HUES6 (cell line): ENCODE results near the gene TBRG1.

ENCODE experiments used
- H3K27ac ChIP-seq: 2 replicates; pipeline ENCODE4 v1.7.0; 2013; ENCODE audit warnings: low read depth, mild to moderate bottlenecking, low read length, inconsistent platforms
- H3K27me3 ChIP-seq: 2 replicates; pipeline ENCODE4 v1.6.1; 2013; ENCODE audit warnings: low read length; ENCODE audit not compliant: control insufficient read depth, insufficient read depth
- H3K36me3 ChIP-seq: 2 replicates; pipeline ENCODE4 v1.6.1; 2013; ENCODE audit warnings: low read length; ENCODE audit not compliant: control insufficient read depth, insufficient read depth
- H3K4me1 ChIP-seq: 2 replicates; pipeline ENCODE4 v1.6.1; 2013; ENCODE audit warnings: low read length; ENCODE audit not compliant: control insufficient read depth, insufficient read depth
- H3K4me3 ChIP-seq: 2 replicates; pipeline ENCODE4 v1.5.1; 2013; ENCODE audit warnings: low read depth, low read length
- H3K9ac ChIP-seq: one replicate; pipeline ENCODE4 v1.6.1; 2013; ENCODE audit warnings: mild to moderate bottlenecking, low read length
- H3K9me3 ChIP-seq: 2 replicates; pipeline ENCODE4 v1.6.1; 2013; ENCODE audit warnings: low read depth, low read length; ENCODE audit not compliant: control insufficient read depth, insufficient read depth

TBRG1 gene

DNA sequence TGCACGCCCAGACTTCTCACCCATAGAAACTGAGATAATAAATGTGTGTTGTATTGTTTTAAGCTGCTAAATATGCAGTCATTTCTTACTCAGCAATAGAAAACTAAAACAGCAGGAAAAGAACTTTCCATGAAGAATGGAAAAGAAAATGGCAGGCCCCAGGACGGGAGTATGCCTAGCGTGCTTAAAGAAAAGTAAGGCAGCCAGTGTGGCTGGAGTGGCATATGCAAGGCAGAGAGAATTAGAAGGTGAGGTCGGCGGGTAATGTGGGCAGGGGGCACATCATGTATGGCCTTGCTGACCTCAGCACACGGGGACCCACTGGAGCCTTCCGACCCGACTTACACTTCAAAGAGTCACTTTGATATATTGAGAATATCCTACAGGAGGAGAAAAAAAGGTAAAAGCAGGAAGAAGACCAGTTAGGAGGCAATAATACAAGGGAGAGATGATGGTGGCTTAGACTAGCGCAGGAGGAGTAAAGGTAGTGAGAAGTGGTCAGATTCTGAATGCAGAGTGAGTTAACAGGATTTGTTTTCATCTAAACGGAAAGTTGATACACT lies 20.5 kb downstream of the TBRG1 start:
- H3K27ac ChIP-seq: no peak overlapping the region
- H3K9ac ChIP-seq: no peak overlapping the region

GRCh38 chr11:124643605-124644425 lies 21.2 kb downstream of the TBRG1 start:
- Histone ChIP-seq H3K4me1 (peaks cover 8% of the 10 kb centered on the region; the same call in 1 of the 2 replicates), H3K36me3 (0 out of 2 replicates have a peak, but pooled peaks cover 4% of the 10 kb centered on the region), H3K27me3 (no peaks in the 10 kb centered on the region), H3K4me3 (no peak overlapping the region), H3K27ac (no peak overlapping the region), H3K9me3 (peaks cover 9% of the 10 kb centered on the region; the same call in 1 of the 2 replicates), H3K9ac (no peak overlapping the region)

More for the DNA sequence above, 20.5 kb downstream of the TBRG1 start:
- peaks cover 9% of the 10 kb centered on the region; the same call in 1 of the 2 replicates for H3K9me3 ChIP-seq
- H3K4me1 ChIP-seq: peaks cover 8% of the 10 kb centered on the region
- 0 out of 2 replicates have a peak, but pooled peaks cover 4% of the 10 kb centered on the region for H3K36me3 ChIP-seq
- H3K27me3 ChIP-seq: no peaks in the 10 kb centered on the region
- H3K4me3 ChIP-seq: no peak overlapping the region

DNA sequence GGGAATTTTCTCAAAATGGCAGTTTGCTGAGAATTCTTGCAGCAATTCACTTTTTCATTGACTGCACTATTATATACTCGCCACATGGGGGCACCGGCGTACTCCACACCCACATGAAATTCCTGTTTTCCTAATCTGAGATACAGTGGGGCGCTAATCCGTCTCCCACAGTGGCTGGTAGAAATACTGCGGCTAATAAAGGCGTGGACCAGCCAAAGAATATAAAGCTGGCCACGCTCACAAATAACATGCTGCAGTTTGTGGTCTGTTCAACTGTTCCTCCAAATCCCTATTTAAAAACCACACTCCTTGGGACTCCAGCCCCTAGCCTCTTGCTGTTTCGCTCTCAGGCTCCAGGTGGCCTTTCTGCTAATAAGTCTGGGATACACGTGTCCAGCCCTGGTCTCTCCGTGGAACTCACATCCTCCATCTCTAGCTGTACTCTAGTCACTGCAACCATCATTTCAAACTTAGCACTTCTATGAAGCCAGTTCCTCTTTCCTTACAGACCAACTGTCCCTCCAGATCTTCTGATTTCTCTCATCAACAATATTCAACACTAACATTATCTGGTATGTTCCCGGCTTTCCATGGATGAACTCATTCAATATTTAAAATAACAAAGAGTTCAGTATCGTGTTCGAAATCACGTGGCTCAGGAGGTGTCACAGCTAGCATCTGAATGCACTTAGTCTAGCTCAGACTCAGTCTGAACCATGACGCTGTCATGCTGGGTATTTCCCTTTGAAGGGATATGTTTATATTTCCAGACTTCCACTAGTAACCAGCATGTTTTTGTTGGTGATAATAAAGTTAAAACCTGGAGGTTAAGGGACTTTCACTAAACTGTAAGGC lies 22.0 kb downstream of the TBRG1 start:
- H3K9ac ChIP-seq: no peak overlapping the region
- H3K4me3 ChIP-seq: peak overlapping the region; percentile 40
- no peaks in the 10 kb centered on the region for H3K27me3 ChIP-seq
- H3K9me3 ChIP-seq: peaks cover 9% of the 10 kb centered on the region; the same call in 1 of the 2 replicates
- H3K36me3 ChIP-seq: no peaks in the 10 kb centered on the region
- no peak overlapping the region for H3K27ac ChIP-seq
- H3K4me1 ChIP-seq: peaks cover 8% of the 10 kb centered on the region; the same call in 1 of the 2 replicates

DNA sequence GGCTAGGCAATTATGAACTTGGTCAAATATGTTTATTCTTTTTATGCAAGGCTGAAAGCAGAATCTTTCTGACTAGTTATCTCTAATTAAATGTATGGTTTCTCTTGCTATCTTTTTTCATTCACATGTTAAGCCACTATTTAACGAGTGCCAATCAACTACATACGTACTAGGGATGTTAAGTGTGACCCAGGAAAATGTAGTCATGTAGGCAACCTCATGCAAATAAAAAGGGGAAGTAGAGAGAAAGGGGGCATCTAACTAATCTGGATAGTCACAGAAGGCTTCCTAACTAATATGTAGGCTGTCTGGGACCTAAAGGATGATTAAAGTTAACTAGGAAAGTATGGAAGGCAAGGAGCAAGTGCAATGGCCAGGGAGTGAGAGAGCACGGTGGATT lies 23.5 kb downstream of the TBRG1 start:
- H3K9me3 ChIP-seq: peaks cover under 1% of the 10 kb centered on the region; the same call in 1 of the 2 replicates
- H3K4me1 ChIP-seq: peaks cover 8% of the 10 kb centered on the region; the same call in 1 of the 2 replicates
- no peak overlapping the region for H3K27ac ChIP-seq
- H3K4me3 ChIP-seq: no peak overlapping the region
- no peaks in the 10 kb centered on the region for H3K27me3 ChIP-seq
- no peak overlapping the region for H3K9ac ChIP-seq
- H3K36me3 ChIP-seq: no peaks in the 10 kb centered on the region

DNA sequence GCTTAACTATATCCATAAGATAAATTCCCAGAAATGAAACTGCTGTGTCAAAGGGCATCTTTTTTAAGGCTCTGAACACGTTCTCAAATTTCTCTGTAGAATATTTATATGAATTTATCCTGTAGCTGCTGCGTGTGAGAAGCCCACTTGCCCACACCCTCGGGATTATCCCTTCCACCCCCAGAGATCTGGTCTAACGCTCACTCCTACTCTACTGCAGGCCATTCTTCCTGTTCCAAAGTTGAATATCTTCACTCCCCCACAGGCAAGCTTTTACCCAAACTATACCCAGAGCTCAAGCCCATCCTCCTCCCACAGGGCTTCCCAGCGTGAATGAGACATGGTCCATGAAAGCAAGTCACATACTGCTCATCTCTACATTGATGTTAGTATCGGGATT lies 25.9 kb downstream of the TBRG1 start:
- Histone ChIP-seq H3K27me3 (no peaks in the 10 kb centered on the region), H3K4me3 (no peak overlapping the region), H3K9me3 (no peaks in the 10 kb centered on the region), H3K4me1 (peaks cover 8% of the 10 kb centered on the region; the same call in 1 of the 2 replicates), H3K36me3 (no peaks in the 10 kb centered on the region), H3K9ac (no peak overlapping the region), H3K27ac (no peak overlapping the region)

- no peak overlapping the region for H3K27ac ChIP-seq
- H3K4me3 ChIP-seq: no peak overlapping the region
- peaks cover 11% of the 10 kb centered on the region for H3K4me1 ChIP-seq
- no peaks in the 10 kb centered on the region for H3K27me3 ChIP-seq
- H3K9ac ChIP-seq: no peak overlapping the region
- H3K9me3 ChIP-seq: no peaks in the 10 kb centered on the region
- no peaks in the 10 kb centered on the region for H3K36me3 ChIP-seq
These were observed 34.3 kb downstream of the TBRG1 start for GRCh38 chr11:124656774-124657630.

GRCh38 chr11:124657904-124658303 lies 35.2 kb downstream of the TBRG1 start:
- H3K36me3 ChIP-seq: no peaks in the 10 kb centered on the region
- no peak overlapping the region for H3K4me3 ChIP-seq
- no peaks in the 10 kb centered on the region for H3K27me3 ChIP-seq
- peaks cover 11% of the 10 kb centered on the region for H3K4me1 ChIP-seq
- no peak overlapping the region for H3K27ac ChIP-seq
- H3K9me3 ChIP-seq: no peaks in the 10 kb centered on the region
- H3K9ac ChIP-seq: no peak overlapping the region

DNA sequence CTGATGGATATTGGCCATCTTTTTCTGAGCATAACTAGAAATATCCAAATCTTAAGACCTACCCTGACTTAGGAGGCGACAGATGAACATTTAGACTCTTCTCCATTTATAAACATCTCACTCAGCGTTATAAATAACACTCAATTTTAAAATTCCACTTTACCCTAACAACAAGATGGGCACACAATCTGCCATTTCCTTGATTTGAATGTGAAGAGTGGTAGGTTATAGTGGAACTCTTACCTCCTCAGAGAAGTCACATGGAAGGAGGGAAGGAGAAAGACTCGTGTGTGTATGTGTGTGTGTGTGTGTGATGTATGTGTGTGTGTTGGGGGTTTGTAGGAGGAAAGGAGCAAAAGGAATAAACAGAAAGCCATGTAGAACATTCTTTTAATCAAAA lies 35.8 kb downstream of the TBRG1 start:
- no peak overlapping the region for H3K9ac ChIP-seq
- H3K27me3 ChIP-seq: no peaks in the 10 kb centered on the region
- peaks cover 11% of the 10 kb centered on the region for H3K4me1 ChIP-seq
- H3K4me3 ChIP-seq: no peak overlapping the region
- H3K27ac ChIP-seq: no peak overlapping the region
- no peaks in the 10 kb centered on the region for H3K9me3 ChIP-seq
- H3K36me3 ChIP-seq: no peaks in the 10 kb centered on the region

- H3K9ac ChIP-seq: no peak overlapping the region
- no peak overlapping the region for H3K27ac ChIP-seq
- H3K36me3 ChIP-seq: no peaks in the 10 kb centered on the region
- H3K4me1 ChIP-seq: peaks cover 11% of the 10 kb centered on the region
- no peaks in the 10 kb centered on the region for H3K9me3 ChIP-seq
- no peaks in the 10 kb centered on the region for H3K27me3 ChIP-seq
- H3K4me3 ChIP-seq: no peak overlapping the region
These were observed 36.3 kb downstream of the TBRG1 start for GRCh38 chr11:124658986-124659385.

DNA sequence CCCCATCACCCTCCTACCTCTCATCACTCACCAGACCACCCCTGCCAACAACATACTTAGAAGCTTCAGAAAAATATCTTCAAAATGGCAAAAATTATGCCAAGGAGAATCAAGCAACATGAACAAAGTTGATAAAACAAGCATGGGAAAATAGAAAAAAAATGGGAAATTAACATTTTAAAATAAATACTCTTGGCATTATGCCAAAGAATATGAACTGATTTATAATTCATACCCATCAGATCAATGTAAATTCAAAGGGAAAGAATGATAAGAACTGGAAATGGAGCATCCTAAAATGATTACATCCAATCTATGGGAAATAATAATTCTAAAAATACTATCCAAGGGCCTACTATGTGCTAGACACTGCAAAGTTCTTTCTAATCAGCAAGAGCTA lies 38.9 kb downstream of the TBRG1 start:
- H3K4me3 ChIP-seq: no peak overlapping the region
- no peak overlapping the region for H3K27ac ChIP-seq
- no peaks in the 10 kb centered on the region for H3K27me3 ChIP-seq
- no peaks in the 10 kb centered on the region for H3K9me3 ChIP-seq
- peaks cover 11% of the 10 kb centered on the region for H3K4me1 ChIP-seq
- no peak overlapping the region for H3K9ac ChIP-seq
- H3K36me3 ChIP-seq: no peaks in the 10 kb centered on the region
